Limb (tissue), 2 donors: ENCODE measurements around the gene AAMP.
"Not testable (repeated sequence)": the region's sequence is repeated elsewhere in the genome, so short reads cannot be mapped to it uniquely, and the experiment has no call there.

Experiments
- DNase-seq, 2 donors: peaks; one replicate each; pipeline ENCODE4 v3.0.0-alpha.2; 2016; ENCODE audit errors: extremely low spot score in 2 of 2

The AAMP gene, protein sequence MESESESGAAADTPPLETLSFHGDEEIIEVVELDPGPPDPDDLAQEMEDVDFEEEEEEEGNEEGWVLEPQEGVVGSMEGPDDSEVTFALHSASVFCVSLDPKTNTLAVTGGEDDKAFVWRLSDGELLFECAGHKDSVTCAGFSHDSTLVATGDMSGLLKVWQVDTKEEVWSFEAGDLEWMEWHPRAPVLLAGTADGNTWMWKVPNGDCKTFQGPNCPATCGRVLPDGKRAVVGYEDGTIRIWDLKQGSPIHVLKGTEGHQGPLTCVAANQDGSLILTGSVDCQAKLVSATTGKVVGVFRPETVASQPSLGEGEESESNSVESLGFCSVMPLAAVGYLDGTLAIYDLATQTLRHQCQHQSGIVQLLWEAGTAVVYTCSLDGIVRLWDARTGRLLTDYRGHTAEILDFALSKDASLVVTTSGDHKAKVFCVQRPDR

DNA sequence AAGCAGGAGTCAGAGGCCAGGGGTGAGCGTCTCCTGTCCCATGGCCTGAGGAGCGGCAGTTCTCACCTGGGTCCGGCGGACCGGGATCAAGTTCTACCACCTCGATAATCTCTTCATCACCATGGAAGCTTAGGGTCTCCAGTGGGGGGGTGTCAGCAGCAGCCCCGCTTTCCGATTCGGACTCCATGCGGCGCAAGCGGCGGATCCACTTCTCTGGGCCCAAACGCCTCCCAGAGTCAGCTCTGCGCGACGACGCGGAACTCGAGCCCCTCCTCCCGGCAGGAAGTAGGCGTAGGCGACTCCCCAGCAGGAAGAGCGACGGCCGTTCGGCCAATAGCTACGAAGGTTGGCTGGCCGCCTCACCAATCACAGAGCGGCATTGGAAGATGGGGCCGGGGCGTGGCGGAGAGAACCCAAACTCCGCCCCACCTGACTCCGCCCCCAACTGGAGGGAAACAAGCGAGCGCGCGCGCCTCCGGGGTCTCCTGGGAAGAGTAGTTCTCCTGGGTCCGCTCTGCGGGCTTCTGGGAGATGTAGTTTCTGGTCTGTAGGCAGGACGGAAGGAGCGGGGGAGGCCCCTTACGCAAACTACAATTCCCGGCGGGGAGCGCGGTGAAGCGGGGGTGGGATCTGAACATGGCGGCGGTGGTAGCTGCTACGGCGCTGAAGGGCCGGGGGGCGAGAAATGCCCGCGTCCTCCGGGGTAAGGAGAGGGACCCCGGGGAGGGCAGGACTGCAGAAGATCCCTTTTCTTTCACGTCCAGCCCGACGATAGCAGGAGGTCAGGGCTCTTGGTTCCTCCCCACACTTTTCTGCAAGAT lies at the start of gene AAMP, which contains the start of gene PNKD:
Gene AAMP, minus strand, starts transcription at position 238 of the 821 bp plus-strand sequence. Its CDS starts 51 bp downstream, at position 187.
Gene PNKD, plus strand, starts transcription at position 620 of the 821 bp plus-strand sequence. Its CDS starts 17 bp downstream, at position 637.
- DNase-seq, result peak; percentile 100

DNA sequence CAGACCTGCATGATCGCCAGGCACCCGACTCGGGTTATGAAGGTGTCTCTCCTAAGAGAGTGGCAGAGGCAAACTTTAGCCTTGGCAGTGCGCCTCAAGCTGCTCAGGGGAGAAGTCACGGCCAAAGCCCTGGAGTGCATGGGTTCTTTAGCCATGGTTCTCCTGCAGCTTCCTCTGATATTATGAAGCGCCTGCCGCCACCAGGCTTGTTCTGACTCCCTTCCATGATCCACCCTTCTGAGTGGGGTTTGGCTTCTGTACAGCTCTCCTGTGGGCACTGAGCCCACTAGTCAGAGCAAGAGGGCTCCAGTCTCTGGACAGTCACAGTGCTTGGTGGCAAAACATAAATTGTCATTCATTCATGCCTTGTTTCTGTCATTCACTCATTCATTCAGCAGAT lies 48.3 kb upstream of the AAMP start:
- DNase-seq, result no peak

DNA sequence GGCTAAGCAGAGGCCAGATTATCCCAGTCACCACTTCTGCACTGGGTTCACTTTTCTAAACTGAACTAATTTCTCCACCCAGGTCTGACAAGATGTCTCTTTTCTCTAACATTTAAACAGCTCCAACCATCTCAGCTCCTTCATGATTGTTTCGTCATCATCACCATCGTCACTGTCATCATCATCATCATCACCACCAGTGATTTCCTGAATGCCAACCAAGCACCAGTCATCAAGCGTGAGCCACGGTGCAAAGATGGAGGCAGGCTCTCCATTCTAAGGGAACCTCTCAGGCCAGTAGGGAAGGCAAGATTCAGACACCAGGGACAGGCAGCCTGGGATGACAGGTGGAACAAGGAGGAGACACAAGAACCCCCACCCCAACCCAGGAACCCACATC lies 47.9 kb upstream of the AAMP start:
- DNase-seq, result no peak

DNA sequence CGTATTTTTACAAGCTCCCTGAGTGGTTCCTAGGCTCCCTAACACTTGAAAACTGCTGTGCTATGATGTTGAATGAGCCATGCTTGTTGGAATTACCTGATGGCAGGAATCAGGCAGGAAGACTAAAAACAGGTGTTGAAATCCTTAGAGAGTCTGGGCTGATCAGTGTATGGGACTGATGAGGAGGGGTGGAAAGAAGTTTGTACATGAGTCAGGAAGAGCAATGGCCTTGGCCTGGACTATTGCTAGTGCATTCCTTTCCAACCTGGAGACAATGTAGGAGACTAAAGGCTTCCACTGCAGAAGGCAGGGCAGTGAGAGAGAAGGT lies 47.3 kb upstream of the AAMP start:
- DNase-seq, result no peak

DNA sequence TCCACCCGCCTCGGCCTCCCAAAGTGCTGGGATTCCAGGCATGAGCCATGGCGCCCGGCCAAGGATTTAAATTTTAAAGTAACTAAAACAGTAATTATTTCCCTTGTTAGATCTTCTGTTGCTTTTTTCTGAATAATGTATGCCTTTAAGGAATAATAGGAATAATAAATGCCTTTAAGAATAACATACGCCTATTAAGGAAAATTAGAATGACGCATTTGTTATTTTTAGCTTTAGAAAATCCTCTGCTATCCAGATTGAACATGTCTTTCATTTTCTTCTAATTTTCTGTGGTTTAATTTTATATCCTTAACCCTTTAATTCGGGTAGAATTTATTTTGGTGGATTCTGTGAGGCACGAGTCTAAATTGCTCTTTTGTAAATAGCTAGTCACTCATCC lies 45.5 kb upstream of the AAMP start:
- DNase-seq, result no peak

DNA sequence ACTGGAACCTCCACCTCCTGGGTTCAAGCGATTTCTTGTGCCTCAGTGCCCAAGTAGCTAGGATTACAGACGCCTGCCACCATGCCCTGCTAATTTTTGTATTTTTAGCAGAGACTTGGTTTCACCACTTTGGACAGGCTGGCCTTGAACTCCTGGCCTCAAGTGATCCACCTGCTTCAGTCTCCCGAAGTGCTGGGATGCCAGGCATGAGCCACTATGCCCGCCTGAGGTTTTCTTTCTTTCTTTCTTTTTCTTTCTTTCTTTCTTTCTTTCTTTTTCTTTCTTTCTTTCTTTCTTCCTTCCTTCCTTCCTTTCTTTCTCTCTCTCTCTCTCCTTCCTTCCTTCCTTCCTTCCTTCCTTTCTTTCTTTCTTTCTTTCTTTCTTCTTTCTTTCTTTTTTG lies 44.8 kb upstream of the AAMP start:
- DNase-seq, result not testable (repeated sequence)

DNA sequence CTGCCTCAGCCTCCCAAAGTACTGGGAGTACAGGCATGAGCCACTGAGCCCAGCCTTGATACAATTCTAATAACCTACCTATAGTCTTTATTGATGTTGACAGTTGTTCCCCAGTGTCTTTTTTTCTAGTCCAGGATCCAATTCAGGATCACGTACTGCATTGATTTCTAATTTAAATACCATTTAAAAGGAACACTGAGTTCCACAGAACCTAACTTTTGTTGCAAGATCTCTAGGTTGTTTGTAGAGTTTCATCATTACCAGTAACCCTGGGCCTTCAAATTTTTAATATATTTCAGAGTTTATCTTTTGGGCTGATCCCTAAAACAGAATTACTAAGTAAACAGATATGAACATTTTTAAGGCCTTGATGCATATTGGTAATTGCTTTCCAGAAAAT lies 43.4 kb upstream of the AAMP start:
- DNase-seq, result no peak

DNA sequence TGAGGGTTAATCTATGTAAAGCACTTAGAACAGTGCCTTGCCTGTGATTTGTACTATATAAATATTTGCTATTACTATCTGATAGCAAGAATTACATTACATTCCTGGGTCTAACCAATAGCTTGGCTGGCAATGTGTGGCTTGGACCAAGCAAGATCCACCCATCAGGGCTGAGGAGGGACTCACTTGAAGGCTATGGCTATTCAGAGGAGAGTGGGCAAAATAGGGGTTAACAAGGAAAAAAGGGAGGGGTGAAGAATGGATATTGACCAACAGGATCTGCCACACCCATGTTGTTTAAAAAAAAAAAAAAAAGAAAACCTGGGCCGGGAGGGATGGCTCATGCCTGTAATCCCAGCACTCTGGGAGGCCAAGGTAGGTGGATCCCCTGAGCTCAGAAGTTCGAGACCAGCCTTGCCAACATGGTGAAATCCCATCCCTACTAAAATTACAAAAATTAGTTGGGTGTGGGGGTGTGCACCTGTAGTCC lies 42.4 kb upstream of the AAMP start:
- DNase-seq, result no peak

DNA sequence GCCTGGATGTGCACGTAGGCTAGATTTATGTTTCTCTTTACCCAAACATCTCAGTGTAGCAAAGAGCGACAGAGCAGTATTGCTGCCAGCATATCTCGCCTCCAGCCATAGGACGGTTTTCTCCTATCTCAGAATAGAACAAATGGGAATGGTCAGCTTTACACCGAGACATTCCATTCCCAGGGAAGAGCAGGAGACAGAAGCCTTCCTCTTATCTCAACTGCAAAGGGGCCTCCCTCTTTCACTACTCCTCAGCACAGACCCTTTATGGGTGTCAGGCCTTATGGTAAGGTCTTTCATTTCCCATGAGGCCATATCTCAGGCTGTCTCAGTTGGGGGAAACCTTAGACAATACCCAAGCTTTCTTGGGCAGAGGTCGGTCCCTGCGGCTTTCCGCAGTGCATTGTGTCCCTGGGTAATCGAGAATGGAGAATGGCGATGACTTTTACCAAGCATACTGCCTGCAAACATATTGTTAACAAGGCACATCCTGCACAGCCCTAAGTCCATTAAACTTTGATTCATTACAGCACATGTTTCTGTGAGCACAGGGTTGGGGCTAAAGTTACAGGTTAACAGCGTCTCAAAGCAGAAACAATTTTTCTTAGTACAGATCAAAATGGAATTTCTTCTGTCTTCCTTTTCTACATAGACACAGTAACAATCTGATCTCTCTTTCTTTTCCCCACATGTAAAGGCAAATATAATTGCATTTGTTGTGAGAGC lies 41.8 kb upstream of the AAMP start:
- DNase-seq, result not testable (repeated sequence)

DNA sequence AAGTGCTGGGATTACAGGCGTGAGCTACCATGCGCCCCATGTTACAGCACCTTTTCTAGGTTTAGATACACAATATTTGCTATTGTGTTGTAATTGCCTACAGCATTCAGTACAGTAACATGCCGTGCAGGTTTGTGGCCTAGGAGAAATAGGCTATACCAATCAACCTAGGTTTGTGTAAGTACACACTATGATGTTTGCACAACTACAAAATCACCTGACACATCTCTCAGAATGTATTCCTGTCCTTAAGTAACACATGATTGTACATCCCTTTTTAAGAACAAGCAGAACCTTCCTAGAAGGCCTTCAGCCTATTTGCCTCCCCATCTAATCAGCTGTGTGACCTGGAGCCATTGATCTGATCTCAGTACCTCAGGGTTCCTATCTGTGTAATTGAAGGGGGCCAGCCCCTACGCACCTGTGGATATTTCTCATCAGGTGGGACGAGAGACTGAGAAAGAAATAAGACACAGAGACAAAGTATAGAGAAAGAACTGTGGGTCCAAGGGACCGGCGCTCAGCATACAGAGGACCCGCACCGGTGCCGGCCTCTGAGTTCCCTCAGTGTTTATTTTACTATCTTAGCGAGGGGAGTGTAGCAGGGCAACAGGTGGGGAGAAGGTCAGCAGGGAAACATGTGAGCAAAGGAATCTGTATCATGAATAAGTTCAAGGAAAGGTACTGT lies 41.1 kb upstream of the AAMP start:
- no peak for DNase-seq

DNA sequence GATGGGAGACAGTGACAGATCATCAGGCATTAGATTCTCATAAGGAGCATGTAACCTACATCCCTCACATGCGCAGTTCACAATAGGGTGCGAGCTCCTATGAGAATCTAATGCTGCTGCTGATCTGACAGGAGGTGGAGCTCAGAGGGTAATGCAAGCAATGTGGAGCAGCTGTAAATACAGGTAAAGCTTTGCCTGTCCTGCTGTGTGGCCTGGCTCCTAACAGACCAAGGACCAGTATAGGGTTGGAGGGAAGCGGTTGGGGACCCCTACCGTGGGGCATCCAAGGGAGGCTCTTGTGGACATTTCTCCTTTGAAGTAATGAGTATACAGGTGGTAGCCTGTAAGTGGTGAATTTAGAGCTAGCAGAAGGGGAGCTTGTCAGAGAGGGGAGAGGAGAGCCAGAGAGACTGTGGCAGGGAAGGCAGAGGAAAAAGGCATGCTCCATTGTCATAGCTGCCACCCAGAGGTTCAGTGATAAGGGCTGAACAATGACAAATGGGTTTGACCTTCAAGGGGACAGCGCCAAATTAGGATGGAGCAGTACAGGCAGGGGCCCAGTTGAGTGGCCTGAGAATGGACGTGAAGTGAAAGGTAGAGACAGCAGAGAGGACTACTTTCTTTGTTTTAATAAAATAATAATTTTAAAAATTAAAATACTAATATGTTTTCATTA lies 37.6 kb upstream of the AAMP start:
- DNase-seq, result no peak

DNA sequence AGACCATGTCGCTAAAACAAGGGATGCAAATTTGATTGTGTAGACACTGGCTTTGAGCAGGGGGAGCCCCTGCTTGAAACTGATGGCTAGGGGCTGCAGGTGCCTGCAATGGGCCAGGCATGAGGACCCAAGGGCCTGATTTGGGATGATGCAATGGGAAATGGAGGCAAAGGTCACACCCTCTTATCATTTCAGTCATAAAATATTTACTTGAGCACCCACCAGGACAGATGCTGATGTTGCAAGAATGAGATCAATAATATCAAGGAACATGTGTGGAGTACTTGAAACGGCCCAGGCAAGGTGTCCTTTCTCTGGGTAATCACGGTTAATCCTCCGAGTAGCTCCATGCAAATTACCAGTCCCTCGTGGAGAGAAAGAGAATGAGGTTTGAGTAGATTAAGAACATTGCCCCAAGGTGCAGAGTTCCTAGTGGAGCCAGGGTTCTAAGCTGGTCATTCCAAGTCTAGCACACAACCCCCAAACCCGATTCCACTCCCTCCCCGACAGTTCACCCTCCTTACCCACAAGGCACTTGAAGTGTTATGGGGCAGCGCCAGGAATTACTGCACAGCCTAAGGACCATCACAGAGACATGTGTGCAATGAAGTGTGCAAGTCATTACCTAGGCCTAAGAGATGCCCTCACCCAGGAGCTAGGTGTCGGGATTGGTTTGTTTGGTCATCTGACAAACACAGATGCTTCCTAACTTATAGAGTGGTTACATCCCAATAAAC lies 36.4 kb upstream of the AAMP start:
- no peak for DNase-seq

DNA sequence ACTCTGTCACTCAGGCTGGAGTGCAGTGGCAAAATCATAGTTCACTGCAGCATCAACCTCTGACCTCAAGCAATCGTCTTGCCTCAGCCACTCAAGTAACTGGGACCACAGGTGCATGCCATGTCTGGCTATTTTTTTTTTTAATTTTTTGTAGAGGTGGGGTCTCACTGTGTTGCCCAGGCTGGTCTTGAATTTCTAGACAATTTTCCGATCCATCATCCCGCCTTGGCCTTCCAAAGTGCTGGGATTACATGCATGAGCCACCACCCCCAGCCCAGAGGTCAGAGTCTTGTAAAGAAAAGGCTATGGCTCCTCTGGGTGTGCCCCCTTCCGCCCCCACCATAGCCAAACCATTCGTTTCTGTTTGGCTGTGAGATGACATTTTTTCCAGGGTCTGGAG lies 35.4 kb upstream of the AAMP start:
- no peak for DNase-seq

DNA sequence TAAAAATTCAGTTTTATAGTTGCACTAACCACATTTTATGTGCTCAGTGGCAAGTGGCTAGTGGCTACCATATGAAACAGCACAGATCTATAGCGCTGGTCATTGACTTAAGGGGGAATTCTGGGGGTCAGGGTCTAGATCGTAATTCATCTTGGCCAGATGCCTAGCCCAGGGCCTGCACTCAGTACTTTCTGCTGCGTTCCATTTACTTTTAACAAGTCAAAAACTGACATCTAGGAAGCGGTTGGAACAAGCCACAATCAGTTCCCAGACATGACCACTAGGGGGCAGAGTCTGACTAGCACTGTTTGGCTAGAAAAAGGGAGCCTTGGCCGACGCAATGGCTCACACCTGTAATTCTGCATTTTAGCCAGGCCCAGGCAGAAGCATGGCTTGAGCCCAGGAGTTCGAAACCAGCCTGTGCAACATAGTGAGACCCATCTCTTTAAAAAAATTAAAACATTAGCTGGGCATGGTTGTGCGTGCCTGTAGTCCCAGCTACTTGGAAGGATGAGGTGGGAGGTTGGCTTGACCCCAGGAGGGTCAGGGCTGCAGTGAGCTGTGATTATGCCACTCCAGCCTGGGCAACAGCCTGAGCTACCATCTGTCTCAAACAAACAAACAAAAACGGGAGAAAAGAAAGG lies 31.4 kb upstream of the AAMP start:
- DNase-seq, result peak; percentile 87 to 88

DNA sequence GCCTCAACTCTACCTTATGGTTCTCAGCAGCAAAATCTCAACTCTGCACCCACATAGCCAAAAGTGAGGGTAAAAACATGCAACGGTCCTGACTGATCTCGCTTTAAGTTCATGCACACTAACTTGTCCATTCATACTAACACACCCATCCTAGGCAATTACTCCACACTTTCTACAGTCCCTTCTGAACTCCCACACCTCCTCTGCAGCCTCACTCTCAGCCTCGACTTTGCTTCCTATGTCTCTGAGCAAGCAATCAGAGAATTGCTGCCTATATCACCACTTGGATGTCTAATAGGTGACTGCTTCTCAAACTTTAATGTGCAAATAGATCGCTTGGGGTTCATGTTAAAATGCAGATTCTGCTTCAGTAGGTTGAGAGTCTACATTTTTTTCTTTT lies 30.2 kb upstream of the AAMP start:
- DNase-seq, result no peak

DNA sequence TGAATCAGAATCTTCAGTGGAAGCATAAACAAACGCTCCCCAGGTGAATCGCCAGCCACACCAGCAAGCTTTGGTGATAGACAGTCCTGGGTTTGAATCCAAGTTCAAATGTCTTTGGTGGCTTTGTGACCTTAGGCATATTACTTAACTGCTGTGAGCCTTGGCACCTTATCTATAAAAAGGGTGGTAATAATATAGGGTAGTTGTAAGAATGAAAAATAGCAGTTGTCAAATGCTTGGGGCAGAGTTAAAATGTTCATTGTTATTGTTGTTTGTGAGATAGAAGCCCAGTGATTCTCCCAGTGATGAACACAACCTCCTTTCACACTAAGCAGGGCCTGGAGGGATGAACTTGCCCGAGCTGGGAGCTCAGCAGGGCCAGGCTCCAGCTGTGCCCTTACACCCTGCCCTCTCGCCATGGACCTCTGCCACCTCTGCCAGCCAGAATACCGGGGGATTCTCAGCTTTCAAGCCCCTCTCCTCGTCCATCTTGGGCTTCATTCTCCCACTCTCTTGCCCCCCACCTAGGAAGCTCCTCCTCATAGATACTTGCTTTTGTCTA lies 28.5 kb upstream of the AAMP start:
- no peak for DNase-seq

DNA sequence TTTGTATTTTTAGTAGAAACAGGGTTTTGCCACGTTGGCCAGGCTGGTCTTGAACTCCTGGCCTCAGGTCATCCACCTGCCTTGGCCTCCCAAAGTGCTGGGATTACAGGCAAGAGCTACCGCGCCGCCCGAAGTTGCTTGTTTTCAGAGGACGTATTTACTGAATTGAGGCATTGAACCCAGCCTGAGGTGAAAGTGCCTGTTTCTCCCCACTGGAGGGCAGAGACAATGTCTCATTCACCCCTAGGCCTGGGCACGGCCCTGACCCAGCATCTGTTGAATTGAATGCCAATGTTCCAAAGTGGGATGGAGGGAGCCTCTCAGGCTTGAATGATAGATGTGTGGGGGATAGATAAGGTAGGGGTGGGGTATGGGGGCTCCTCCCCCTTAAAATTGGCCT lies 26.9 kb upstream of the AAMP start:
- no peak for DNase-seq

DNA sequence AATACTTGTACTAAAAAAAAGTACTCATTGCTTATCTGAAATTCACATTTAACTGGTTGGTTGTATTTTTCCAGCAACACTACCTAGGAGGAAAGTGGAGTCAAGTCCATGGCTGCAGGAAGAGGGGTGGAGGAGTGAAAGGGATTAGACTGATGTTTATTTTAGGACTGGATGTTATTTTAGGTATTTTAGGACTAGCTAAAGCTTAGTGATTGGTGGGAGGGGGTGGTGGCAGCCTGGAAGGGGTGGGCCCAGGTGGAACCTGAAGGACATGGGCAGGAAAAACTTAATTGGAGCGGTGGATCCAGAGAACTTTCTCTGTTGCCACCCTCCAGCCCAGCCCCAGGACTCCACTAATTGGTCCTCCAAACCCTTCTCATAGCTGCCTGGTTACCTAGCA lies 26.3 kb upstream of the AAMP start:
- no peak for DNase-seq

DNA sequence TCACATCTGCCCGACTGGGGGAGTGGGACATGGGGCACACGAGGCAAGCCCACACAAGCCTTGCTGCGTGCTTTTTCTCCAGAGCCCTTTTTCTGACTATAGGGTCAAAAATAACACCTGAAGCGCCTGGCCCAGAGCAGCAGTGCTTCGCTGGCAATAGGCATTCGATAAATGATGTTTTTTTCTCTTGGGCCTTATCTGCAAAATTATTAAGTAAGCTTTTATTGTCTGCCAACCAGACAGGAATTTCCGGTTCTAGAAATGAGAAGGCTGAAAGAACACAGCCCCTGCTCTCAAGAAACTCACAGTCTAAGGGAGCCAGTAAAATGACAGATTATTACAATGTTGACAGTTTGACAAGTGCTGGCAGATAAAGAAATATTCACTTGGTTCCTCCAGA lies 25.1 kb upstream of the AAMP start:
- no peak for DNase-seq
